Stomach (tissue), 4 donors: ENCODE results near the gene ZNF358.

Experiments used
- EP300 ChIP-seq: sonication (generic); formaldehyde crosslinking; IDR thresholded peaks from one replicate; pipeline ENCODE4 v1.6.1; 2017; ENCODE audit warnings: antibody characterized with exemption
- POLR2A ChIP-seq, 4 donors: fragments of 450-650 bp; IDR thresholded peaks; one replicate each; pipeline ENCODE4 v1.6.1; 2016; ENCODE audit warnings: antibody characterized with exemption in 4 of 4, control low read depth in 2 of 4, mild to moderate bottlenecking in 1 of 4, moderate library complexity in 1 of 4
- POLR2AphosphoS5 ChIP-seq, 3 donors: sonication (generic); formaldehyde crosslinking; IDR thresholded peaks; one replicate each; pipeline ENCODE4 v1.6.1; 2016; ENCODE audit warnings: antibody characterized with exemption in 3 of 3
- TF ChIP-seq, protein P1 (sequence below), 7 experiments: fragments of 450-650 bp in 4 of 7; fragments of 200-600 bp in 3 of 7; sonication (generic) in 3 of 7; IDR thresholded peaks; one replicate each; pipeline ENCODE4 v1.5.1; 2016 to 2019; ENCODE audit warnings: antibody characterized with exemption in 7 of 7, control low read depth in 2 of 7, mild to moderate bottlenecking in 1 of 7

DNA sequence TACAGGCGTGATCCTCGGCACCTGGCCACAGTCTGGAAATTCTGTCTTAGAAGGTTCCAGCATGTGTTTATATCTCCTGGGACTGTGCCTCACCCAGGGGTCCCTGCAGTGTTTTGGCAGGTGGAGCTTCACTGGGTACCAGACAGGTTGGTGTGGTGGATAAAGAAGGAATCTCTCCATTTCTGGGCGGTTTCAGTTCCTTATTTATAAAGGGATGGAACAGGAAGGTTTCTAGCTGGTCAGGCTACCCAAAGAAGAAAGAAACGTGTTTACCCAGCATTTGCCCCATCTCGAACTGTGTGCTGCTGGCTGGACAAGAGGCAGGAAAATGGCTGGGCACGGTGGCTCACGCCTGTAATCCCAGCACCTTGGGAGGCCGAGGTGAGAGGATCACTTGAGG is 29.4 kb downstream of the ZNF358 start:
- TF ChIP-seq POLR2A (IDR thresholded peaks at IDR 0.05) = no peak
- TF ChIP-seq, protein P1, sequence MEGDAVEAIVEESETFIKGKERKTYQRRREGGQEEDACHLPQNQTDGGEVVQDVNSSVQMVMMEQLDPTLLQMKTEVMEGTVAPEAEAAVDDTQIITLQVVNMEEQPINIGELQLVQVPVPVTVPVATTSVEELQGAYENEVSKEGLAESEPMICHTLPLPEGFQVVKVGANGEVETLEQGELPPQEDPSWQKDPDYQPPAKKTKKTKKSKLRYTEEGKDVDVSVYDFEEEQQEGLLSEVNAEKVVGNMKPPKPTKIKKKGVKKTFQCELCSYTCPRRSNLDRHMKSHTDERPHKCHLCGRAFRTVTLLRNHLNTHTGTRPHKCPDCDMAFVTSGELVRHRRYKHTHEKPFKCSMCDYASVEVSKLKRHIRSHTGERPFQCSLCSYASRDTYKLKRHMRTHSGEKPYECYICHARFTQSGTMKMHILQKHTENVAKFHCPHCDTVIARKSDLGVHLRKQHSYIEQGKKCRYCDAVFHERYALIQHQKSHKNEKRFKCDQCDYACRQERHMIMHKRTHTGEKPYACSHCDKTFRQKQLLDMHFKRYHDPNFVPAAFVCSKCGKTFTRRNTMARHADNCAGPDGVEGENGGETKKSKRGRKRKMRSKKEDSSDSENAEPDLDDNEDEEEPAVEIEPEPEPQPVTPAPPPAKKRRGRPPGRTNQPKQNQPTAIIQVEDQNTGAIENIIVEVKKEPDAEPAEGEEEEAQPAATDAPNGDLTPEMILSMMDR (IDR thresholded peaks at IDR 0.05) = no peak
- no peak for TF ChIP-seq POLR2AphosphoS5 (IDR thresholded peaks at IDR 0.05)
- no peak for TF ChIP-seq EP300
